ENCODE results near the gene PRTFDC1. TPM values are rescaled to one million over a fixed set of nuclear protein-coding genes. Genes with fewer than 3 reads are reported as not detected.
"Not testable (repeated sequence)": the region's sequence is repeated elsewhere in the genome, so short reads cannot be mapped to it uniquely, and the experiment has no call there.

The PRTFDC1 gene
- total and polyA plus RNA-seq, 7 experiments from 2014 or later = 0.13 to 1.7 (median 0.69) TPM

DNA sequence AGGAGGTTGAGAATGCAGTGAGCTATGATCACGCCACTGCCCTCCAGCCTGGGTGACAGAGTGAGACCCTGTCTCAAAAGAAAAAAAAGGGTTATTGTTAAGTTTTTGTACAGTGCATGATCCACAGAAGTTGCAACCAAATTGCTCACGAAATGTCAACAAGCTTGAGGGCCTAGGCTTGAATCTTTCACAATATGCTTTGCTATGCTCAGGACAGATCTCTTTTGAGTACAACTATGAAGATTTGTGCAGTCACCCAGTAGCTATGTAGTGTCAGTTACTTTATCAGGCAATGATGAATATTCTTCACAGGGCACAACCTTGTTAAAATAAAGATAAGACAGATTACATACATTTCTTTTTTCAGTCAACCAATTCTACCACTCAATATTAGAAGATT is 109.2 kb downstream of the PRTFDC1 start:
- intact Hi-C loops (cut with micrococcal nuclease) = no loop called here
- Mint-ChIP-seq H3K4me3 (no peak overlapping the region), H3K9me3 (peaks cover 0 to 11% (median 0%) of the 10 kb centered on the region in 11 donors), H3K4me1 (peaks cover 0 to 4% (median 0%) of the 10 kb centered on the region in 7 donors), H3K27ac (no peak overlapping the region), H3K36me3 (peaks cover 0 to 4% (median 0%) of the 10 kb centered on the region in 5 donors), H3K27me3 (peaks cover 0 to 2% (median 0%) of the 10 kb centered on the region in 5 donors)
- H3K27me3 ChIP-seq (ENCODE audit: control insufficient read depth in 2 of 2, insufficient read depth in 2 of 2, low read length in 2 of 2) = no peaks in the 10 kb centered on the region
- no peaks in the 10 kb centered on the region for H3K36me3 ChIP-seq (ENCODE audit: control insufficient read depth in 2 of 3, insufficient read depth in 3 of 3, low read length in 3 of 3)
- DNase-seq = no peak
- H3K27ac ChIP-seq (ENCODE audit: low read depth, low read length) = no peak overlapping the region
- CTCF ChIA-PET = no interaction called here
- H3K4me3 ChIP-seq (ENCODE audit: low read length) = no peak overlapping the region
- H3K4me1 ChIP-seq (ENCODE audit: control insufficient read depth in 2 of 2, insufficient read depth in 2 of 2, low read length in 2 of 2) = no peaks in the 10 kb centered on the region
- POLR2A ChIA-PET = interaction anchor here (0.6 kb wide), 1 partner anchor 13 kb away, joined by 4 read pairs; no protein-coding TSS in a partner anchor
- no peaks in the 10 kb centered on the region for H3K9me3 ChIP-seq (ENCODE audit: control insufficient read depth in 2 of 3, low read length in 3 of 3)
- no peak for ATAC-seq

GRCh38 chr10:24842856-24843255 is 109.5 kb downstream of the PRTFDC1 start:
- H3K27ac Mint-ChIP-seq = no peak overlapping the region
- no peak overlapping the region for H3K4me3 Mint-ChIP-seq
- no peak overlapping the region for H3K27ac ChIP-seq (ENCODE audit: low read depth, low read length)
- DNase-seq = no peak
- intact Hi-C loops (cut with micrococcal nuclease) = no loop called here
- no peak overlapping the region for H3K4me3 ChIP-seq (ENCODE audit: low read length)
- H3K36me3 ChIP-seq (ENCODE audit: control insufficient read depth in 2 of 3, insufficient read depth in 3 of 3, low read length in 3 of 3) = no peaks in the 10 kb centered on the region
- H3K36me3 Mint-ChIP-seq = peaks cover 0 to 4% (median 0%) of the 10 kb centered on the region in 5 donors
- no peak for ATAC-seq
- H3K4me1 ChIP-seq (ENCODE audit: control insufficient read depth in 2 of 2, insufficient read depth in 2 of 2, low read length in 2 of 2) = no peaks in the 10 kb centered on the region
- H3K4me1 Mint-ChIP-seq = peaks cover 0 to 4% (median 0%) of the 10 kb centered on the region in 7 donors
- ChIA-PET CTCF (interaction anchor here (0.6 kb wide), 1 partner anchor 201 kb away, joined by 4 read pairs; no protein-coding TSS in a partner anchor), POLR2A (no interaction called here)
- peaks cover 0 to 11% (median 0%) of the 10 kb centered on the region in 11 donors for H3K9me3 Mint-ChIP-seq
- no peaks in the 10 kb centered on the region for H3K27me3 ChIP-seq (ENCODE audit: control insufficient read depth in 2 of 2, insufficient read depth in 2 of 2, low read length in 2 of 2)
- no peaks in the 10 kb centered on the region for H3K27me3 Mint-ChIP-seq
- no peaks in the 10 kb centered on the region for H3K9me3 ChIP-seq (ENCODE audit: control insufficient read depth in 2 of 3, low read length in 3 of 3)

GRCh38 chr10:24841530-24841929 is 110.9 kb downstream of the PRTFDC1 start:
- Mint-ChIP-seq H3K4me1 (peaks cover 0 to 4% (median 0%) of the 10 kb centered on the region in 7 donors), H3K36me3 (peaks cover 0 to 9% (median 2%) of the 10 kb centered on the region in 5 donors), H3K9me3 (peaks cover 0 to 18% (median 7%) of the 10 kb centered on the region in 11 donors), H3K4me3 (no peak overlapping the region), H3K27me3 (no peaks in the 10 kb centered on the region), H3K27ac (no peak overlapping the region)
- ATAC-seq (no peak), DNase-seq (no peak)
- Histone ChIP-seq H3K36me3 (ENCODE audit: control insufficient read depth in 2 of 3, insufficient read depth in 3 of 3, low read length in 3 of 3) (no peaks in the 10 kb centered on the region), H3K27me3 (ENCODE audit: control insufficient read depth in 2 of 2, insufficient read depth in 2 of 2, low read length in 2 of 2) (no peaks in the 10 kb centered on the region), H3K9me3 (ENCODE audit: control insufficient read depth in 2 of 3, low read length in 3 of 3) (peaks cover 0 to 4% (median 0%) of the 10 kb centered on the region in 3 experiments), H3K4me3 (ENCODE audit: low read length) (no peak overlapping the region), H3K4me1 (ENCODE audit: control insufficient read depth in 2 of 2, insufficient read depth in 2 of 2, low read length in 2 of 2) (no peaks in the 10 kb centered on the region), H3K27ac (ENCODE audit: low read depth, low read length) (no peak overlapping the region)
- CTCF ChIA-PET = no interaction called here
- intact Hi-C loops (cut with micrococcal nuclease) = no loop called here
- POLR2A ChIA-PET = no interaction called here

DNA sequence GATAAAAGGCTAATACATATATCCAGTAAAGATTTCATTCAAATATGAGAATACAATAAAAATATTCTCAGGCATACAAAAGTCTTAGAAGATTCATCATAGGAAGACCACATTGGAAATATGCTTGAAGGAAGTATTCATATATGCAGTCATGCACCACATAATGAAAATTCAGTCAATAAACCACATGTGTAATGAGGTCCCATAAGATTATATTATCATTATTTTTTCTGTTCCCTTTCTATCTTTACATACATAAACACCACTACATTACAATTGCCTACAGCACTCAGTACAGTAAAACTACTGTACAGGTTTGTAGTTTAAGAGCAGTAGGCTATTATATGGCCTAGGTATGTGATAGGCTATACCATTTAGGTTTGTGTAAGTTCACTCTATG is 111.6 kb downstream of the PRTFDC1 start:
- Mint-ChIP-seq H3K27me3 (no peaks in the 10 kb centered on the region), H3K9me3 (peaks cover 0 to 19% (median 10%) of the 10 kb centered on the region in 11 donors), H3K4me1 (peaks cover 0 to 4% (median 0%) of the 10 kb centered on the region in 7 donors), H3K27ac (no peak overlapping the region), H3K36me3 (peaks cover 0 to 9% (median 2%) of the 10 kb centered on the region in 5 donors), H3K4me3 (no peak overlapping the region)
- no peak for ATAC-seq
- H3K4me1 ChIP-seq (ENCODE audit: control insufficient read depth in 2 of 2, insufficient read depth in 2 of 2, low read length in 2 of 2) = no peaks in the 10 kb centered on the region
- ChIA-PET CTCF (no interaction called here), POLR2A (no interaction called here)
- no peak for DNase-seq
- H3K4me3 ChIP-seq (ENCODE audit: low read length) = no peak overlapping the region
- H3K9me3 ChIP-seq (ENCODE audit: control insufficient read depth in 2 of 3, low read length in 3 of 3) = peaks cover 0 to 4% (median 0%) of the 10 kb centered on the region in 3 experiments
- H3K27me3 ChIP-seq (ENCODE audit: control insufficient read depth in 2 of 2, insufficient read depth in 2 of 2, low read length in 2 of 2) = no peaks in the 10 kb centered on the region
- H3K27ac ChIP-seq (ENCODE audit: low read depth, low read length) = no peak overlapping the region
- intact Hi-C loops (cut with micrococcal nuclease) = no loop called here
- no peaks in the 10 kb centered on the region for H3K36me3 ChIP-seq (ENCODE audit: control insufficient read depth in 2 of 3, insufficient read depth in 3 of 3, low read length in 3 of 3)

- ATAC-seq; H3K36me3 ChIP-seq (ENCODE audit: control insufficient read depth in 2 of 3, insufficient read depth in 3 of 3, low read length in 3 of 3); H3K4me1 ChIP-seq (ENCODE audit: control insufficient read depth in 2 of 2, insufficient read depth in 2 of 2, low read length in 2 of 2); intact Hi-C loops (cut with micrococcal nuclease); CTCF ChIA-PET; H3K27ac Mint-ChIP-seq; H3K36me3 Mint-ChIP-seq; DNase-seq; H3K4me1 Mint-ChIP-seq; POLR2A ChIA-PET; H3K4me3 Mint-ChIP-seq; H3K27ac ChIP-seq (ENCODE audit: low read depth, low read length); H3K4me3 ChIP-seq (ENCODE audit: low read length); H3K27me3 Mint-ChIP-seq; H3K27me3 ChIP-seq (ENCODE audit: control insufficient read depth in 2 of 2, insufficient read depth in 2 of 2, low read length in 2 of 2); H3K9me3 ChIP-seq (ENCODE audit: control insufficient read depth in 2 of 3, low read length in 3 of 3): not testable (repeated sequence)
- H3K9me3 Mint-ChIP-seq = peaks cover 0 to 19% (median 9%) of the 10 kb centered on the region in 11 donors
These were observed 114.6 kb downstream of the PRTFDC1 start for GRCh38 chr10:24837781-24838180.

DNA sequence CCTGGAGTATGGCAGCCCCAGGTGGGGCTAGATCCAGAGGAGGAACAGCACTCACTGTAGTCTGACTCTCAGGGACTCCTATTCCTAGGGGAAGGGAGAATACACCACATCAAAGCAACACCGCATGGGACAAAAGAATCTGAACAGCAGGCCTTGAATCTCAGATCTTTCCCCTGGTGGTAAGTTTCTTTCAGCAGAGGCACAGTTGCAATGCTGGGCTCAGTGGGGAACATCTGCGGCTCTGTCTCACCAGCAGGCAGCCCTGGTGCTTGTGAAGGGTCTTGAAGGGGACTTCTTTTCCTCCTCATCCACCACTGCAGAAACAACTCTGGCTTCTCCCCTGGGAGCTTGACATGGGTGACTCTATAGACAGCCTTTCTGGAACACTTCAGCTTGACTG is 117.5 kb downstream of the PRTFDC1 start:
- Histone ChIP-seq H3K4me3 (ENCODE audit: low read length) (no peak overlapping the region), H3K4me1 (ENCODE audit: control insufficient read depth in 2 of 2, insufficient read depth in 2 of 2, low read length in 2 of 2) (no peaks in the 10 kb centered on the region), H3K27ac (ENCODE audit: low read depth, low read length) (no peak overlapping the region), H3K27me3 (ENCODE audit: control insufficient read depth in 2 of 2, insufficient read depth in 2 of 2, low read length in 2 of 2) (no peaks in the 10 kb centered on the region), H3K36me3 (ENCODE audit: control insufficient read depth in 2 of 3, insufficient read depth in 3 of 3, low read length in 3 of 3) (no peaks in the 10 kb centered on the region), H3K9me3 (ENCODE audit: control insufficient read depth in 2 of 3, low read length in 3 of 3) (peaks cover 0 to 4% (median 0%) of the 10 kb centered on the region in 3 experiments)
- peaks cover 0 to 9% (median 4%) of the 10 kb centered on the region in 5 donors for H3K36me3 Mint-ChIP-seq
- intact Hi-C loops (cut with micrococcal nuclease) = no loop called here
- ATAC-seq (no peak), DNase-seq (no peak)
- ChIA-PET CTCF (no interaction called here), POLR2A (no interaction called here)
- H3K27ac Mint-ChIP-seq = no peak overlapping the region
- no peaks in the 10 kb centered on the region for H3K4me1 Mint-ChIP-seq
- H3K27me3 Mint-ChIP-seq = no peaks in the 10 kb centered on the region
- H3K4me3 Mint-ChIP-seq = no peak overlapping the region
- peaks cover 0 to 15% (median 8%) of the 10 kb centered on the region in 11 donors for H3K9me3 Mint-ChIP-seq

DNA sequence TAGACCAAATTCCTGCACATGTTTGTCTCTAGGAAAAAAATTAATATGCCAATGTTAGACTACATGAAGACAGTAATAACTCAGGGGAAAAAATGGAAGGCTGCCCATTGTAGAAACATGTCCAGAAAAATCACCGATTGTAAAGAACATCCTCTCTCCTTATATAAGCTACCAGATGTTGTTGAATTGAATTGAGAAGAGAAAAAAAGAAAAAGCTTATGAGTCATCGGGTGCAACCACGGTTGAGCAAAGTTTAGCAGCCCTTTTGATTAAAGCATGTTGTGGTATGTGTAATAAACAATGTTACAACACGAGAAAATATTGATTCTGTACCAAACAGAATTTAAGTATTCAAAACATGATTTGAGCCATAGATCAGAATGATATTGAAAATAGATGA is 126.4 kb downstream of the PRTFDC1 start:
- ATAC-seq (no peak), DNase-seq (no peak)
- Mint-ChIP-seq H3K9me3 (peaks cover 0 to 6% (median 0%) of the 10 kb centered on the region in 11 donors), H3K27me3 (no peaks in the 10 kb centered on the region), H3K4me3 (peak overlapping the region in 8 of 10 donors; percentile 11 to 62 (median 44)), H3K4me1 (peaks cover 14 to 54% (median 46%) of the 10 kb centered on the region in 7 donors), H3K36me3 (peaks cover 0 to 3% (median 0%) of the 10 kb centered on the region in 5 donors), H3K27ac (peak overlapping the region in 6 of 9 donors; percentile 1 to 67 (median 36))
- ChIA-PET CTCF (no interaction called here), POLR2A (no interaction called here)
- Histone ChIP-seq H3K36me3 (ENCODE audit: control insufficient read depth in 2 of 3, insufficient read depth in 3 of 3, low read length in 3 of 3) (no peaks in the 10 kb centered on the region), H3K27me3 (ENCODE audit: control insufficient read depth in 2 of 2, insufficient read depth in 2 of 2, low read length in 2 of 2) (no peaks in the 10 kb centered on the region), H3K4me1 (ENCODE audit: control insufficient read depth in 2 of 2, insufficient read depth in 2 of 2, low read length in 2 of 2) (peaks cover 3 to 21% of the 10 kb centered on the region in 2 donors), H3K4me3 (ENCODE audit: low read length) (no peak overlapping the region), H3K9me3 (ENCODE audit: control insufficient read depth in 2 of 3, low read length in 3 of 3) (no peaks in the 10 kb centered on the region), H3K27ac (ENCODE audit: low read depth, low read length) (no peak overlapping the region)
- intact Hi-C loops (cut with micrococcal nuclease) = loop anchor here (1.0 to 10.0 kb wide), 7 partner anchors 25 to 259 kb away; partner anchors contain the start of genes ARHGAP21 (in 1 of the 2) and PRTFDC1 (in 1 of the 2)

All from naive thymus-derived CD4-positive, alpha-beta T cell (primary cell).